Central memory CD4-positive, alpha-beta T cell (primary cell): ENCODE measurements around the gene CD320.
"Not testable (repeated sequence)": the region's sequence is repeated elsewhere in the genome, so short reads cannot be mapped to it uniquely, and the experiment has no call there.

Experiments
- DNase-seq: peaks from one replicate; pipeline ENCODE4 v3.0.0; 2022
- total RNA-seq, 3 experiments: gene quantifications; one replicate each; lab custom pipeline; 2026; lab: John Stamatoyannopoulos, UW

CD320 gene
- total RNA-seq = 12.9 to 89.9 (median 21.7) reads per million in 3 experiments

GRCh38 chr19:8307965-8308866 lies at the start of gene CD320:
Gene CD320, minus strand, starts transcription at chr19:8308358. Its CDS starts 68 bp downstream, at chr19:8308290.
- DNase-seq = peak; percentile 87

- no peak for DNase-seq
These were observed 48.9 kb upstream of the CD320 start for GRCh38 chr19:8357007-8357521.

GRCh38 chr19:8355631-8356402 lies 47.7 kb upstream of the CD320 start:
- no peak for DNase-seq

GRCh38 chr19:8352845-8353244 lies 44.7 kb upstream of the CD320 start:
- not testable (repeated sequence) for DNase-seq

GRCh38 chr19:8352134-8352827 lies 44.1 kb upstream of the CD320 start:
- DNase-seq = no peak

- DNase-seq = not testable (repeated sequence)
These were observed 41.6 kb upstream of the CD320 start for GRCh38 chr19:8349629-8350372.

- no peak for DNase-seq
These were observed 35.3 kb upstream of the CD320 start for GRCh38 chr19:8343483-8343844.

GRCh38 chr19:8342684-8343482 lies 34.7 kb upstream of the CD320 start, which contains the start of gene KANK3:
Gene KANK3, minus strand, starts transcription at chr19:8343262. Its CDS starts 5,434 bp downstream, at chr19:8337828.
- peak; percentile 88 for DNase-seq

GRCh38 chr19:8342316-8342683 lies 34.1 kb upstream of the CD320 start:
- DNase-seq = no peak

- DNase-seq = not testable (repeated sequence)
These were observed 33.3 kb upstream of the CD320 start for GRCh38 chr19:8341504-8341903.

- DNase-seq = no peak
These were observed 32.4 kb upstream of the CD320 start for GRCh38 chr19:8340341-8341096.

- DNase-seq = no peak
These were observed 30.7 kb upstream of the CD320 start for GRCh38 chr19:8338835-8339234.

GRCh38 chr19:8337728-8338127 lies 29.6 kb upstream of the CD320 start:
- no peak for DNase-seq

- DNase-seq = no peak
These were observed 28.5 kb upstream of the CD320 start for GRCh38 chr19:8336660-8337059.

- no peak for DNase-seq
These were observed 28.0 kb upstream of the CD320 start for GRCh38 chr19:8336072-8336569.

- DNase-seq = no peak
These were observed 27.3 kb upstream of the CD320 start for GRCh38 chr19:8335343-8336071.

GRCh38 chr19:8334458-8335342 lies 26.5 kb upstream of the CD320 start:
- DNase-seq = no peak

- no peak for DNase-seq
These were observed 25.8 kb upstream of the CD320 start for GRCh38 chr19:8333767-8334457.
